Measurements from ENCODE around the gene NRP1.

- TF ChIP-seq, protein P1, sequence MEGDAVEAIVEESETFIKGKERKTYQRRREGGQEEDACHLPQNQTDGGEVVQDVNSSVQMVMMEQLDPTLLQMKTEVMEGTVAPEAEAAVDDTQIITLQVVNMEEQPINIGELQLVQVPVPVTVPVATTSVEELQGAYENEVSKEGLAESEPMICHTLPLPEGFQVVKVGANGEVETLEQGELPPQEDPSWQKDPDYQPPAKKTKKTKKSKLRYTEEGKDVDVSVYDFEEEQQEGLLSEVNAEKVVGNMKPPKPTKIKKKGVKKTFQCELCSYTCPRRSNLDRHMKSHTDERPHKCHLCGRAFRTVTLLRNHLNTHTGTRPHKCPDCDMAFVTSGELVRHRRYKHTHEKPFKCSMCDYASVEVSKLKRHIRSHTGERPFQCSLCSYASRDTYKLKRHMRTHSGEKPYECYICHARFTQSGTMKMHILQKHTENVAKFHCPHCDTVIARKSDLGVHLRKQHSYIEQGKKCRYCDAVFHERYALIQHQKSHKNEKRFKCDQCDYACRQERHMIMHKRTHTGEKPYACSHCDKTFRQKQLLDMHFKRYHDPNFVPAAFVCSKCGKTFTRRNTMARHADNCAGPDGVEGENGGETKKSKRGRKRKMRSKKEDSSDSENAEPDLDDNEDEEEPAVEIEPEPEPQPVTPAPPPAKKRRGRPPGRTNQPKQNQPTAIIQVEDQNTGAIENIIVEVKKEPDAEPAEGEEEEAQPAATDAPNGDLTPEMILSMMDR (IDR thresholded peaks at IDR 0.05), result no peak
- TF ChIP-seq POLR2A (IDR thresholded peaks at IDR 0.05), result no peak
Measured at GRCh38 chr10:33326933-33327332, 7.5 kb downstream of the NRP1 start.
